Thyroid gland (tissue), 4 donors: ENCODE results near the gene OR5AK2.

Experiments
- CTCF ChIP-seq, 6 experiments: fragments of 200-600 bp in 3 of 6; fragments of 450-650 bp in 3 of 6; sonication (generic) in 3 of 6; IDR thresholded peaks; one replicate each; pipeline ENCODE4 v1.5.1; 2016 to 2019; ENCODE audit warnings: antibody characterized with exemption in 6 of 6, mild to moderate bottlenecking in 2 of 6, inconsistent platforms in 1 of 6, moderate library complexity in 1 of 6
- POLR2A ChIP-seq, 2 donors: fragments of 450-650 bp; IDR thresholded peaks; one replicate each; pipeline ENCODE4 v1.6.1; 2017; ENCODE audit warnings: antibody characterized with exemption in 2 of 2, mild to moderate bottlenecking in 2 of 2, moderate library complexity in 1 of 2

GRCh38 chr11:57031556-57031955 is 42.8 kb downstream of the OR5AK2 start:
- TF ChIP-seq CTCF (IDR thresholded peaks at IDR 0.05) (no peak), POLR2A (IDR thresholded peaks at IDR 0.05) (no peak)
